Panc1 (cell line): Measurements from ENCODE around the gene SCAMP3. TPM values are rescaled to one million over a fixed set of nuclear protein-coding genes. Genes with fewer than 3 reads are reported as not detected.
"Not testable (repeated sequence)": the region's sequence is repeated elsewhere in the genome, so short reads cannot be mapped to it uniquely, and the experiment has no call there.

Experiments used
- ATAC-seq: fragments of 200-7000 bp; cut with Tn5 transposase; 2 replicates; pipeline ENCODE4 v1.9.1; 2020; ENCODE audit warnings: mild to moderate bottlenecking, moderate library complexity
- BruUV-seq: library from RNA; stranded (reverse); fragments of 400-500 nt; replicated peaks from 2 replicates; lab custom pipeline; 2021; lab: Mats Ljungman, UMichigan
- CTCF ChIA-PET: fragments of 300-600 bp; sonication (Branson Sonifier 250); formaldehyde crosslinking; loops from one replicate; lab custom pipeline; 2022; ENCODE audit warnings: antibody characterized with exemption; lab: Charles Lee
- POLR2A ChIA-PET: fragments of 300-600 bp; sonication (Branson Sonifier 250); formaldehyde crosslinking; loops from one replicate; lab custom pipeline; 2022; ENCODE audit warnings: antibody characterized with exemption; lab: Charles Lee
- DNase-seq: peaks from one replicate; pipeline ENCODE4 v3.0.0-alpha.2; 2010; ENCODE audit warnings: low read depth, low spot score
- H3K27ac ChIP-seq: 2 replicates; pipeline ENCODE4 v1.5.1; 2011; ENCODE audit warnings: mild to moderate bottlenecking, low read length, inconsistent platforms
- H3K27me3 ChIP-seq: fragments of 200-500 bp; sonication (Bioruptor generic); 2 replicates; pipeline ENCODE4 v1.6.0; 2014; ENCODE audit warnings: low read length, inconsistent platforms; ENCODE audit not compliant: control insufficient read depth, insufficient read depth
- H3K36me3 ChIP-seq: fragments of 200-500 bp; sonication (Bioruptor generic); 2 replicates; pipeline ENCODE4 v1.5.1; 2014; ENCODE audit warnings: inconsistent platforms, mild to moderate bottlenecking, low read length, moderate library complexity; ENCODE audit not compliant: control insufficient read depth, insufficient read depth
- H3K4me1 ChIP-seq: 2 replicates; pipeline ENCODE4 v1.5.1; 2011; ENCODE audit warnings: inconsistent platforms, mild to moderate bottlenecking, low read length, moderate library complexity; ENCODE audit not compliant: control insufficient read depth, insufficient read depth
- H3K4me3 ChIP-seq, 2 experiments: 2 replicates each; pipeline ENCODE4 v1.5.1; 2011 to 2012; ENCODE audit warnings: low read depth in 2 of 2, low read length in 2 of 2, mild to moderate bottlenecking in 2 of 2, inconsistent platforms in 1 of 2, moderate library complexity in 1 of 2
- H3K9me3 ChIP-seq: fragments of 200-500 bp; sonication (Bioruptor generic); 2 replicates; pipeline ENCODE4 v1.5.1; 2014; ENCODE audit warnings: low read depth, mild to moderate bottlenecking, inconsistent platforms, low read length, moderate library complexity; ENCODE audit not compliant: control insufficient read depth, insufficient read depth
- CTCF ChIP-seq: fragments of 450-650 bp; IDR thresholded peaks from 2 replicates; pipeline ENCODE4 v1.5.1; 2017; ENCODE audit warnings: mild to moderate bottlenecking
- POLR2AphosphoS5 ChIP-seq: IDR thresholded peaks from 2 replicates; pipeline ENCODE4 v1.6.1; 2012; ENCODE audit warnings: mild to moderate bottlenecking, low read depth, low read length, moderate library complexity
- SIN3A ChIP-seq: IDR thresholded peaks from 2 replicates; pipeline ENCODE4 v1.6.1; 2012; ENCODE audit warnings: low read depth, mild to moderate bottlenecking, low read length, moderate library complexity, borderline replicate concordance; ENCODE audit not compliant: insufficient read depth
- TCF7L2 ChIP-seq: IDR thresholded peaks from 2 replicates; pipeline ENCODE4 v1.6.1; 2011; ENCODE audit warnings: mild to moderate bottlenecking, low read depth, low read length, inconsistent platforms
- in situ Hi-C: cut with HindIII; loops from 2 replicates; pipeline ENCODE4 v1.10.0; 2016; ENCODE audit warnings: low sequenced_read_pairs, low pct_unique_long_range_greater_than_20kb
- intact Hi-C: fragments of 100-400 bp; cut with micrococcal nuclease; formaldehyde crosslinking; loops from one replicate; pipeline ENCODE4 v1.10.0; 2022; ENCODE audit not compliant: unreplicated experiment
- total RNA-seq: library from RNA; stranded (reverse); gene quantifications from one replicate; pipeline ENCODE4 v1.2.1, GENCODE V29; 2021; ENCODE audit not compliant: unreplicated experiment
- TF ChIP-seq, protein P1 (sequence below), 2 experiments: IDR thresholded peaks; 2 replicates each; pipeline ENCODE4 v1.6.1; 2011 to 2012; ENCODE audit warnings: low read depth in 2 of 2, control low read depth in 1 of 2, low read length in 1 of 2, mild to moderate bottlenecking in 1 of 2, moderate library complexity in 1 of 2; ENCODE audit not compliant: insufficient read depth in 1 of 2

SCAMP3 gene
- total RNA-seq, 1 experiment from 2014 or later, result 200 TPM

GRCh38 chr1:155223047-155223446 is 39.1 kb downstream of the SCAMP3 start:
- H3K9me3 ChIP-seq, result no peaks in the 10 kb centered on the region
- TF ChIP-seq POLR2AphosphoS5 (no peak), CTCF (no peak), TCF7L2 (no peak), SIN3A (no peak)
- TF ChIP-seq, protein P1, sequence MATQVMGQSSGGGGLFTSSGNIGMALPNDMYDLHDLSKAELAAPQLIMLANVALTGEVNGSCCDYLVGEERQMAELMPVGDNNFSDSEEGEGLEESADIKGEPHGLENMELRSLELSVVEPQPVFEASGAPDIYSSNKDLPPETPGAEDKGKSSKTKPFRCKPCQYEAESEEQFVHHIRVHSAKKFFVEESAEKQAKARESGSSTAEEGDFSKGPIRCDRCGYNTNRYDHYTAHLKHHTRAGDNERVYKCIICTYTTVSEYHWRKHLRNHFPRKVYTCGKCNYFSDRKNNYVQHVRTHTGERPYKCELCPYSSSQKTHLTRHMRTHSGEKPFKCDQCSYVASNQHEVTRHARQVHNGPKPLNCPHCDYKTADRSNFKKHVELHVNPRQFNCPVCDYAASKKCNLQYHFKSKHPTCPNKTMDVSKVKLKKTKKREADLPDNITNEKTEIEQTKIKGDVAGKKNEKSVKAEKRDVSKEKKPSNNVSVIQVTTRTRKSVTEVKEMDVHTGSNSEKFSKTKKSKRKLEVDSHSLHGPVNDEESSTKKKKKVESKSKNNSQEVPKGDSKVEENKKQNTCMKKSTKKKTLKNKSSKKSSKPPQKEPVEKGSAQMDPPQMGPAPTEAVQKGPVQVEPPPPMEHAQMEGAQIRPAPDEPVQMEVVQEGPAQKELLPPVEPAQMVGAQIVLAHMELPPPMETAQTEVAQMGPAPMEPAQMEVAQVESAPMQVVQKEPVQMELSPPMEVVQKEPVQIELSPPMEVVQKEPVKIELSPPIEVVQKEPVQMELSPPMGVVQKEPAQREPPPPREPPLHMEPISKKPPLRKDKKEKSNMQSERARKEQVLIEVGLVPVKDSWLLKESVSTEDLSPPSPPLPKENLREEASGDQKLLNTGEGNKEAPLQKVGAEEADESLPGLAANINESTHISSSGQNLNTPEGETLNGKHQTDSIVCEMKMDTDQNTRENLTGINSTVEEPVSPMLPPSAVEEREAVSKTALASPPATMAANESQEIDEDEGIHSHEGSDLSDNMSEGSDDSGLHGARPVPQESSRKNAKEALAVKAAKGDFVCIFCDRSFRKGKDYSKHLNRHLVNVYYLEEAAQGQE (IDR thresholded peaks at IDR 0.05; ENCODE audit: insufficient read depth in 1 of 2, low read depth in 2 of 2, low read length in 1 of 2), result no peak
- ChIA-PET CTCF (no interaction called here), POLR2A (interaction anchor here (1.2 kb wide), 1 partner anchor 14 kb away, joined by 5 read pairs; no protein-coding TSS in a partner anchor)
- no peak overlapping the region for H3K27ac ChIP-seq
- H3K4me3 ChIP-seq, result no peak overlapping the region
- in situ Hi-C loops (no loop called here), intact Hi-C loops (no loop called here)
- H3K4me1 ChIP-seq, result peaks cover 30% of the 10 kb centered on the region
- DNase-seq (no peak), ATAC-seq (no peak)
- no peaks in the 10 kb centered on the region for H3K36me3 ChIP-seq
- no TSS peak for BruUV-seq
- H3K27me3 ChIP-seq, result no peaks in the 10 kb centered on the region

GRCh38 chr1:155220211-155220965 is 41.8 kb downstream of the SCAMP3 start:
- H3K36me3 ChIP-seq, H3K9me3 ChIP-seq, H3K27me3 ChIP-seq, ATAC-seq, in situ Hi-C loops, POLR2A ChIA-PET, intact Hi-C loops, H3K4me3 ChIP-seq, DNase-seq, BruUV-seq: not testable (repeated sequence)
- CTCF ChIA-PET, result interaction anchor here (0.6 kb wide), 1 partner anchor 31 kb away, joined by 3 read pairs; no protein-coding TSS in a partner anchor
- peaks cover 15% of the 10 kb centered on the region for H3K4me1 ChIP-seq
- H3K27ac ChIP-seq, result peak overlapping the region; percentile 2; the same call in 1 of the 2 replicates

- no peaks in the 10 kb centered on the region for H3K36me3 ChIP-seq
- ChIA-PET POLR2A (no interaction called here), CTCF (no interaction called here)
- DNase-seq (no peak), ATAC-seq (no peak)
- H3K4me3 ChIP-seq, result no peak overlapping the region
- H3K27me3 ChIP-seq, result no peaks in the 10 kb centered on the region
- no TSS peak for BruUV-seq
- intact Hi-C loops (no loop called here), in situ Hi-C loops (no loop called here)
- H3K4me1 ChIP-seq, result peaks cover 9% of the 10 kb centered on the region
- no peaks in the 10 kb centered on the region for H3K9me3 ChIP-seq
- H3K27ac ChIP-seq, result peak overlapping the region; percentile 2; the same call in 1 of the 2 replicates
- TF ChIP-seq CTCF (no peak), POLR2AphosphoS5 (no peak)
- TF ChIP-seq, protein P1 (IDR thresholded peaks at IDR 0.05; ENCODE audit: insufficient read depth in 1 of 2, low read depth in 2 of 2, low read length in 1 of 2), result no peak
Observed at GRCh38 chr1:155219592-155220031, 42.5 kb downstream of the SCAMP3 start.
